Neural cell (in vitro differentiated cells): ENCODE data around the gene MOBP.

Experiments used
- EP300 ChIP-seq: fragments of 450-650 bp; conservative IDR thresholded peaks from 2 replicates; pipeline ENCODE4 v1.6.1; 2014; ENCODE audit warnings: antibody characterized with exemption, mild to moderate bottlenecking, moderate library complexity; ENCODE audit not compliant: poor library complexity, severe bottlenecking
- EZH2 ChIP-seq: fragments of 200-600, 300-800 bp; shearing (Covaris generic), sonication (generic); IDR thresholded peaks from 2 replicates; pipeline ENCODE4 v1.6.1; 2014; ENCODE audit warnings: antibody characterized with exemption, low read length, borderline replicate concordance, mild to moderate bottlenecking; ENCODE audit not compliant: insufficient read depth, poor library complexity, severe bottlenecking
- POLR2AphosphoS5 ChIP-seq: IDR thresholded peaks from 2 replicates; pipeline ENCODE4 v1.6.1; 2012
- TAF1 ChIP-seq: IDR thresholded peaks from 2 replicates; pipeline ENCODE4 v1.6.1; 2012; ENCODE audit warnings: low read depth
- TF ChIP-seq, protein P1 (sequence below): IDR thresholded peaks from 2 replicates; pipeline ENCODE4 v1.6.1; 2012; ENCODE audit warnings: borderline replicate concordance
- TF ChIP-seq, protein P2 (sequence below): fragments of 450-650 bp; IDR thresholded peaks from 2 replicates; pipeline ENCODE4 v1.5.1; 2014; ENCODE audit warnings: antibody characterized with exemption, mild to moderate bottlenecking, moderate library complexity; ENCODE audit not compliant: poor library complexity, severe bottlenecking

DNA sequence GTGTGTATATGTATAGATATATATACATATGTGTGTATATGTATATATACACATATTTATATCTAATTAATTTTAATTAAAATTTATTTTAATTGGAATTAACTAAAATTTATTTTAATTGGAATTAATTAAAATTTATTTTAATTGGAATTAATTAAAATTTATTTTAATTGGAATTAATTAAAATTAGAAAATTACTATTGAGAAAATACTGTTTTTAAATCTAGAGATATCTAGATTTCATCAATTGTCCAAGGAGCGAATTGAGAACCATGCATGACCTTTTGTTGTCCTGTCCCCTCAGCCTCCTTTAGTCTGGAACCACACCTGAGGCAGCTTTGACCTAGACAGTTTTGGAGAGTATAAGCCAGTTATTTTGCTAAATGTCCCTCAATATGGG, 1.8 kb downstream of the MOBP start:
- TF ChIP-seq, protein P1, sequence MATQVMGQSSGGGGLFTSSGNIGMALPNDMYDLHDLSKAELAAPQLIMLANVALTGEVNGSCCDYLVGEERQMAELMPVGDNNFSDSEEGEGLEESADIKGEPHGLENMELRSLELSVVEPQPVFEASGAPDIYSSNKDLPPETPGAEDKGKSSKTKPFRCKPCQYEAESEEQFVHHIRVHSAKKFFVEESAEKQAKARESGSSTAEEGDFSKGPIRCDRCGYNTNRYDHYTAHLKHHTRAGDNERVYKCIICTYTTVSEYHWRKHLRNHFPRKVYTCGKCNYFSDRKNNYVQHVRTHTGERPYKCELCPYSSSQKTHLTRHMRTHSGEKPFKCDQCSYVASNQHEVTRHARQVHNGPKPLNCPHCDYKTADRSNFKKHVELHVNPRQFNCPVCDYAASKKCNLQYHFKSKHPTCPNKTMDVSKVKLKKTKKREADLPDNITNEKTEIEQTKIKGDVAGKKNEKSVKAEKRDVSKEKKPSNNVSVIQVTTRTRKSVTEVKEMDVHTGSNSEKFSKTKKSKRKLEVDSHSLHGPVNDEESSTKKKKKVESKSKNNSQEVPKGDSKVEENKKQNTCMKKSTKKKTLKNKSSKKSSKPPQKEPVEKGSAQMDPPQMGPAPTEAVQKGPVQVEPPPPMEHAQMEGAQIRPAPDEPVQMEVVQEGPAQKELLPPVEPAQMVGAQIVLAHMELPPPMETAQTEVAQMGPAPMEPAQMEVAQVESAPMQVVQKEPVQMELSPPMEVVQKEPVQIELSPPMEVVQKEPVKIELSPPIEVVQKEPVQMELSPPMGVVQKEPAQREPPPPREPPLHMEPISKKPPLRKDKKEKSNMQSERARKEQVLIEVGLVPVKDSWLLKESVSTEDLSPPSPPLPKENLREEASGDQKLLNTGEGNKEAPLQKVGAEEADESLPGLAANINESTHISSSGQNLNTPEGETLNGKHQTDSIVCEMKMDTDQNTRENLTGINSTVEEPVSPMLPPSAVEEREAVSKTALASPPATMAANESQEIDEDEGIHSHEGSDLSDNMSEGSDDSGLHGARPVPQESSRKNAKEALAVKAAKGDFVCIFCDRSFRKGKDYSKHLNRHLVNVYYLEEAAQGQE, result no peak
- no peak for TF ChIP-seq POLR2AphosphoS5
- TF ChIP-seq, protein P2, sequence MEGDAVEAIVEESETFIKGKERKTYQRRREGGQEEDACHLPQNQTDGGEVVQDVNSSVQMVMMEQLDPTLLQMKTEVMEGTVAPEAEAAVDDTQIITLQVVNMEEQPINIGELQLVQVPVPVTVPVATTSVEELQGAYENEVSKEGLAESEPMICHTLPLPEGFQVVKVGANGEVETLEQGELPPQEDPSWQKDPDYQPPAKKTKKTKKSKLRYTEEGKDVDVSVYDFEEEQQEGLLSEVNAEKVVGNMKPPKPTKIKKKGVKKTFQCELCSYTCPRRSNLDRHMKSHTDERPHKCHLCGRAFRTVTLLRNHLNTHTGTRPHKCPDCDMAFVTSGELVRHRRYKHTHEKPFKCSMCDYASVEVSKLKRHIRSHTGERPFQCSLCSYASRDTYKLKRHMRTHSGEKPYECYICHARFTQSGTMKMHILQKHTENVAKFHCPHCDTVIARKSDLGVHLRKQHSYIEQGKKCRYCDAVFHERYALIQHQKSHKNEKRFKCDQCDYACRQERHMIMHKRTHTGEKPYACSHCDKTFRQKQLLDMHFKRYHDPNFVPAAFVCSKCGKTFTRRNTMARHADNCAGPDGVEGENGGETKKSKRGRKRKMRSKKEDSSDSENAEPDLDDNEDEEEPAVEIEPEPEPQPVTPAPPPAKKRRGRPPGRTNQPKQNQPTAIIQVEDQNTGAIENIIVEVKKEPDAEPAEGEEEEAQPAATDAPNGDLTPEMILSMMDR, result no peak
- no peak for TF ChIP-seq EZH2
- no peak for TF ChIP-seq TAF1
- TF ChIP-seq EP300, result no peak
